Activated CD4-positive, CD25-positive, alpha-beta regulatory T cell treated with anti-CD3 and anti-CD28 coated beads, Interleukin-2, amount 50 U/mL, for 72 hours (primary cell): Measurements from ENCODE around the gene NR2C1.
"Not testable (repeated sequence)": the region's sequence is repeated elsewhere in the genome, so short reads cannot be mapped to it uniquely, and the experiment has no call there.

Experiments
- DNase-seq: peaks from one replicate; pipeline ENCODE4 v3.0.0; 2021

NR2C1 gene

GRCh38 chr12:95072900-95073697 is at the start of gene NR2C1:
TSS of gene NR2C1 (minus strand) at chr12:95073618. CDS start at chr12:95067384, 6,234 bp downstream.
- DNase-seq = peak; percentile 83

- DNase-seq = no peak
These were observed 45.4 kb upstream of the NR2C1 start for GRCh38 chr12:95118788-95119179.

GRCh38 chr12:95118138-95118787 is 44.8 kb upstream of the NR2C1 start:
- DNase-seq = no peak

GRCh38 chr12:95117178-95117599 is 43.8 kb upstream of the NR2C1 start:
- DNase-seq = peak; percentile 37

GRCh38 chr12:95116773-95117172 is 43.4 kb upstream of the NR2C1 start:
- no peak for DNase-seq

DNA sequence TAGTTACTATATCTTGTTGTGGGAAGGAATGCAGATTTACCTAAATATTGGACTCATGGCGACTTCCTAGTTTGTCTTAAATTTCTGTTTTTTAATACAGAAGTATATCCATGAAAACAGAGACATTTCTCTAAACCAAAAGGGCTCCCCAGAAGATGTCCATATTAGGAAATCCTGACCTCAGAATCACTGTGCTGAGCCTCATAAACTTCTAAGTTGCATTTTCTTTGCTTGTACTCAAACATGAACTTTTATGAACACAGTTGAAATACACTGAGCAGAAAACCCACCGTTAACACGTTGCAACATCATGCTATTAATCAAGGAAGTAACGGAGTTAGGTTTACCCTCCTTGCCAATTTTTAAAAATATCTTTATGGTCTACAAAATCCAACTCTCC is 42.9 kb upstream of the NR2C1 start:
- no peak for DNase-seq

- DNase-seq = no peak
These were observed 42.2 kb upstream of the NR2C1 start for GRCh38 chr12:95115641-95116040.

- DNase-seq = no peak
These were observed 41.5 kb upstream of the NR2C1 start for GRCh38 chr12:95114766-95115405.

DNA sequence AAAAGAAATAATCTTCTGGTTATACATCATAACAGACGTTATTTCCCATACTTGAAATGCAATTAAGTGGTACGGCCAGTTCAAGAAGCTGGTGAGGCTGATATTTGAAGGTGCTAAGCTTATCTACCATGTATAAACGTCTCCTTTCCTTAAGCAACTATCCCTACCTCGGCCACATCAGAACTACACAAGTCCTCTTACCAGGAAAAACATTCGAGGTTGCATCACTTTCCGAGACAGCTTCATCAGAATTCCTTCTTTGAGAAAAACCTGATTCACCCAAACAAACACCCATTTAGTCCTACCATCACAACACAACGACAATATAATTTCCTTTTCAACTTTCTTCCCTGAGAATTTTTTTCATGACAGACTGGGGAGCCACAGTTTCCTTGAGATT is 33.9 kb upstream of the NR2C1 start:
- no peak for DNase-seq

DNA sequence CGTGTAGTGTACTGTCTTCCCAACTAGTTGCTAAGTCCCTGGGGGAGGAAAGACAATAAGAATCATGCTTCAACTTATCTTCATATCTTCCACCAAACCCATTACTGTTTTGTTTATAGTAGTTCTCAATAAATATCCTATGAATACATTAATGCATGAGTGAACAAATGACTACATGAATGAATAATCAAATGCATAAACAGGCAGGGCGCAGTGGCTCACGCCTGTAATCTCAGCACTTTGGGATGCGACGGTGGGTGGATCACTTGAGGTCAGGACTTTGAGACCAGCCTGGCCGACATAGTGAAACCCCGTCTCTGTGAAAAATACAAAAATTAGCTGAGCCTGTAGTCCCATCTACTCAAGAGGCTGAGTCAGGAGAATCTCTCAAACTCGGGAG is 32.1 kb upstream of the NR2C1 start:
- no peak for DNase-seq

DNA sequence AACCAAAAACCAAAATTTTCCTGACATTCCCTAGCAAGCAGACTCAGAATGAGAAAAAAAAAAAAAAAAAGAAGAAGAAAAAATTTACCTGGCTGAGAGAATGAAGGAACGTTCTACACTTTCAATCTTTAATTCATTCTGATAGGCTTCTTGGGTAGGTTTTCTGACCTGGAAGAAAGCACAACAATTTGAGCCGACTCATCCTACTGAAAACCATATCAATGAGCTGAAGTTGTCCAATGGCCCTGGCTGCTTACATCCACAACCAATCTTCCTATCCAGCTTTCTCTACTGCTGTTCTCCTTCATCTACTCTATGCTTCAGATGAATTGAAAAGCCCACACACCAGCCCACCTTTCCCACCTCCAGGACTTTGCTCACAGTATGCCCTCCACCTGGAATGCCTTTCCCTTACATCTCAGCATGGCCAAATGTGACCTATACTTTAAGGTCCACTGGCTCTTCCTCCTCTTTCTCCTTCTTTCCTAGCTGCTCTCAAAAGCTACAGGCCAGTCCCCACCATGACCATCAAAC is 31.6 kb upstream of the NR2C1 start:
- no peak for DNase-seq

DNA sequence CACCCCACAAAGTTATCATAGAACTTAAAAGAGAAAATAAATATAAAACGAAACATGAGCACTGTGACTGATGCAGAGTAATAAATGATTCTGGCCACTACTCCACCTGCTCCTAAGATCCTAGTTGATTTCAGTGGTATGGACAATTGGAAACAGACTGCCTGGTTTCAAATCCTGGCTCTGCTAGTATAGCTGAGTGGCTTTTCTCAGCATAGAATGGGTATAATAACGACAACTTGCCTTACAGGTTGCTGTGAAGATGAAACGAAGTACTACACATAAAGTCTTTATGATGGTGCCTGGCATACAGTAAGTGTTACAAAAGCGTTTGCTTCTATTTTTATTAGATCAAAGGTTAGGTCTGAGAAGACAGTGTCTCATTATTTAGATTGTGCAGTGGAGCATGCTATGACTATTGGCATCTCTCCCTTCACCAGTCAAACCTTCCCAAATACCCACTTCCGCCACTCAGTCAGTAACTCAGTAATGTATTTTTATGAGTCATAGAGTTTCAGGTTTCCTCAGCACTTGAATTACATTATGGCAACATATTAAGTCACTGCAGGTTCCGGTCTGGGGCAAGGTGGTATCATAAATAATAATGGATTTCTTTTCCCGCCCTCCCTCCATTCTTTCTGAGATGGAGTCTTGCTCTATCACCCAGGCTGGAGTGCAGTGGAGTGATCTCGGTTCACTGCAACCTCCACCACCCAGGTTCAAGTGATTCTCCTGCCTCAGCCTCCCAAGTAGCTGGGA is 29.7 kb upstream of the NR2C1 start:
- DNase-seq = no peak

GRCh38 chr12:95101957-95102356 is 28.5 kb upstream of the NR2C1 start:
- not testable (repeated sequence) for DNase-seq

GRCh38 chr12:95100264-95101190 is 27.1 kb upstream of the NR2C1 start:
- DNase-seq = no peak

GRCh38 chr12:95099270-95099790 is 25.9 kb upstream of the NR2C1 start:
- DNase-seq = no peak

DNA sequence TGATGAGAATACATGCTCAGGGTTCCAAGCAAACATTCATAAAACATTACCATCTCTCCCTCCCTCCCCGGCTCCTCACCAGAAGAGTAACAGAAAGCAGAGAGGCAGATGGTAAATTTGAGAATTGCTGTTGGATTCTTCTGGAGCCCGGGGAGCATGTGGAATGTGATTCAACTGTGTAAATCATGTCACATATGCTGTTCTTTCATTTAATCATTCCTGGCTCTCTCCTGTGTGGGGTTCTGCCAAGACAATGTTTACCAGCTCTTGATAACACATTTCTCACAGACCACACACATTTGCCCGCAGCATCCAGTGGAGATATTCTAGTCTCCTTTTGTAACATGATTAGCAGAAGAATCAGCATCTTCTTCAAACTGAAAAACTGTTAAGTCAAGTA is 23.4 kb upstream of the NR2C1 start:
- no peak for DNase-seq

- DNase-seq = no peak
These were observed 23.0 kb upstream of the NR2C1 start for GRCh38 chr12:95096378-95096777.

GRCh38 chr12:95095866-95096265 is 22.4 kb upstream of the NR2C1 start:
- not testable (repeated sequence) for DNase-seq

GRCh38 chr12:95089462-95089861 is 16.0 kb upstream of the NR2C1 start:
- no peak for DNase-seq

DNA sequence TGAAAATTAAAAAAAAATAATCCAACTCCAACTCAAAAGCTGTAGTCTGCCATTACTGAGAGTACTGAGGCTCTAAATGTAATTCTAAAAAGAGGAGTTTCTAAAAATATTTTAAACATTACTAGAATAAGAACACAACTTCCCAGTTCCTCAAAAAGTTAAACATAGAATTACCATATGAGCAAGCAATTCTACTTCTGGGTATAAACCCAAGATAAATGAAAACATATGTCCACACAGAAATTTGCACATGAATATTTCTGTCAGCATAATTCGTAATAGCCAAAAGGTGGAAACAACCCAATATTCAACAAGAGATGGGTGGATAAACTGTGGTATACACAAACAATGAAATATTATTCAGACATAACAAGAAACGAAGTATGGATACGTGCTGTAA is 15.0 kb upstream of the NR2C1 start:
- DNase-seq = no peak

GRCh38 chr12:95085612-95086011 is 12.2 kb upstream of the NR2C1 start:
- no peak for DNase-seq

DNA sequence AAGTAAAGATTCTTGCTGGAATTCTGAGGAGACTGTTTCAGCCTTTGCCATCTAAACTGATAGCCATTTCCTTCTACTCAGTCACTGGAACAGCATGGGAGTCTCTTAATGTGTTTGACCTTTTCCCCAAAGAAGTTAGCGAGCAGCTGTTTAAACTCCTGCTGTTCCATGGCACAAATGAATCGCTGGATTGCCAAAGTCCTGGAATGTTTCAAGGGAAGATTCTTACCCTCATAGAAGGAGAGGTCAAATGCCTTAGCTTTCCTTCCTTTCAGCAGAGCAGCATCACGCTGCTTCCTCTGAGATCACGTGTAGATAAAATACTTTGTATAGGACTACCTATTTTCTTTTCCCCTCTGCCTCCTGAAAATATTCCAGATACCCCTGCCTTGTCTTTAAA is 10.5 kb upstream of the NR2C1 start:
- no peak for DNase-seq
